Brain microvascular endothelial cell (primary cell): ENCODE data around the gene ATP6V0A4.
"Not testable (repeated sequence)": the region's sequence is repeated elsewhere in the genome, so short reads cannot be mapped to it uniquely, and the experiment has no call there.

ENCODE experiments used
- DNase-seq: peaks from one replicate; pipeline ENCODE4 v3.0.0-alpha.2; 2020
- H3K27ac ChIP-seq: fragments of 250-450 bp; sonication (Bioruptor Pico); 2 replicates; pipeline ENCODE4 v1.5.1; 2020; ENCODE audit warnings: mild to moderate bottlenecking, moderate library complexity
- H3K27me3 ChIP-seq: fragments of 250-450 bp; sonication (Bioruptor Pico); replicated peaks from 2 replicates; pipeline ENCODE4 v1.5.1; 2020; ENCODE audit warnings: mild to moderate bottlenecking
- H3K36me3 ChIP-seq: fragments of 250-450 bp; sonication (Bioruptor Pico); replicated peaks from 2 replicates; pipeline ENCODE4 v1.5.1; 2020; ENCODE audit warnings: mild to moderate bottlenecking
- H3K4me3 ChIP-seq: 2 replicates; pipeline ENCODE4 v1.5.1; 2011; ENCODE audit warnings: low read depth, mild to moderate bottlenecking, control low read depth, low read length, moderate library complexity
- CTCF ChIP-seq: IDR thresholded peaks from 2 replicates; pipeline ENCODE4 v1.5.1; 2011; ENCODE audit warnings: low read depth, mild to moderate bottlenecking, moderate library complexity, low read length, control low read depth, inconsistent platforms; ENCODE audit errors: missing control alignments
- in situ Hi-C: cut with HindIII; loops from 2 replicates; pipeline ENCODE4 v1.10.0; 2017; ENCODE audit warnings: low sequenced_read_pairs, low pct_ligation_motif_present

ATP6V0A4 gene

GRCh38 chr7:138816650-138817049 is 18.7 kb upstream of the ATP6V0A4 start:
- Histone ChIP-seq H3K27me3 (no peaks in the 10 kb centered on the region), H3K27ac (no peak overlapping the region), H3K36me3 (no peaks in the 10 kb centered on the region), H3K4me3 (no peak overlapping the region)
- in situ Hi-C loops = no loop called here
- DNase-seq = no peak
- TF ChIP-seq CTCF = no peak

- Histone ChIP-seq H3K4me3 (no peak overlapping the region), H3K36me3 (no peaks in the 10 kb centered on the region), H3K27me3 (no peaks in the 10 kb centered on the region), H3K27ac (no peak overlapping the region)
- in situ Hi-C loops = no loop called here
- DNase-seq = no peak
- TF ChIP-seq CTCF = no peak
Observed at GRCh38 chr7:138814816-138815332, 16.9 kb upstream of the ATP6V0A4 start.

GRCh38 chr7:138813945-138814344 is 15.9 kb upstream of the ATP6V0A4 start:
- DNase-seq = no peak
- in situ Hi-C loops = no loop called here
- no peak overlapping the region for H3K4me3 ChIP-seq
- no peak for TF ChIP-seq CTCF
- H3K27me3 ChIP-seq = no peaks in the 10 kb centered on the region
- no peaks in the 10 kb centered on the region for H3K36me3 ChIP-seq
- H3K27ac ChIP-seq = no peak overlapping the region

- H3K4me3 ChIP-seq, in situ Hi-C loops, H3K27me3 ChIP-seq, H3K27ac ChIP-seq, H3K36me3 ChIP-seq, DNase-seq: not testable (repeated sequence)
Observed at GRCh38 chr7:138811327-138811726, 13.3 kb upstream of the ATP6V0A4 start.

- in situ Hi-C loops = no loop called here
- no peak overlapping the region for H3K4me3 ChIP-seq
- no peaks in the 10 kb centered on the region for H3K36me3 ChIP-seq
- H3K27ac ChIP-seq = no peak overlapping the region
- no peak for DNase-seq
- no peaks in the 10 kb centered on the region for H3K27me3 ChIP-seq
- TF ChIP-seq CTCF = no peak
Observed at GRCh38 chr7:138809346-138809745, 11.3 kb upstream of the ATP6V0A4 start.

GRCh38 chr7:138804618-138805017 is 6.6 kb upstream of the ATP6V0A4 start:
- in situ Hi-C loops = no loop called here
- no peaks in the 10 kb centered on the region for H3K27me3 ChIP-seq
- H3K36me3 ChIP-seq = no peaks in the 10 kb centered on the region
- no peak for DNase-seq
- no peak overlapping the region for H3K27ac ChIP-seq
- no peak overlapping the region for H3K4me3 ChIP-seq
- no peak for TF ChIP-seq CTCF
